SKM-1 treated with dmso at 0.1 percent for 144 hours (cell line): Measurements from ENCODE around the gene SLC13A1.
"Not testable (repeated sequence)": the region's sequence is repeated elsewhere in the genome, so short reads cannot be mapped to it uniquely, and the experiment has no call there.

Source experiments
- DNase-seq: peaks from one replicate; lab custom pipeline; 2025; ENCODE audit not compliant: unreplicated experiment; lab: John Stamatoyannopoulos, UW

SLC13A1 gene, protein sequence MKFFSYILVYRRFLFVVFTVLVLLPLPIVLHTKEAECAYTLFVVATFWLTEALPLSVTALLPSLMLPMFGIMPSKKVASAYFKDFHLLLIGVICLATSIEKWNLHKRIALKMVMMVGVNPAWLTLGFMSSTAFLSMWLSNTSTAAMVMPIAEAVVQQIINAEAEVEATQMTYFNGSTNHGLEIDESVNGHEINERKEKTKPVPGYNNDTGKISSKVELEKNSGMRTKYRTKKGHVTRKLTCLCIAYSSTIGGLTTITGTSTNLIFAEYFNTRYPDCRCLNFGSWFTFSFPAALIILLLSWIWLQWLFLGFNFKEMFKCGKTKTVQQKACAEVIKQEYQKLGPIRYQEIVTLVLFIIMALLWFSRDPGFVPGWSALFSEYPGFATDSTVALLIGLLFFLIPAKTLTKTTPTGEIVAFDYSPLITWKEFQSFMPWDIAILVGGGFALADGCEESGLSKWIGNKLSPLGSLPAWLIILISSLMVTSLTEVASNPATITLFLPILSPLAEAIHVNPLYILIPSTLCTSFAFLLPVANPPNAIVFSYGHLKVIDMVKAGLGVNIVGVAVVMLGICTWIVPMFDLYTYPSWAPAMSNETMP

DNA sequence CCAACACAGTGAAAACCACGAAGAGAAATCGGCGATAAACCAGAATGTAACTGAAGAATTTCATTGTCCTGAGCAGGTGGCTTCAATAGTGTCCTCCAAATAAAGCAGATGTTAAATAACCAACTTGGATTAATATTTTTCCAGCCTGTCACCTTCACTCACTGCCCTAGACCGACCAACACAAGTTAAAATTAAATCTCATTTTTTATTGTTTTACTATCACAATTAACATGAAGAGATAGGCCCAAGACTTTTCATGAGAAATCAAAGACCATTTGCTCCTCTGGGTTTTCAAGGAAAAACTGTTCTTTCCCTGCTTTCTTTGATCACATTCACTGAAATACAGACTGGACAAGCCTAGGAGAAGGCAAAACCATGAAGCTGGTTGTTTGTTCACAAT, at the start of gene SLC13A1:
TSS of gene SLC13A1 (minus strand) at position 87 of the 400 bp plus-strand sequence. CDS start at position 64, 23 bp downstream.
- DNase-seq, result no peak

DNA sequence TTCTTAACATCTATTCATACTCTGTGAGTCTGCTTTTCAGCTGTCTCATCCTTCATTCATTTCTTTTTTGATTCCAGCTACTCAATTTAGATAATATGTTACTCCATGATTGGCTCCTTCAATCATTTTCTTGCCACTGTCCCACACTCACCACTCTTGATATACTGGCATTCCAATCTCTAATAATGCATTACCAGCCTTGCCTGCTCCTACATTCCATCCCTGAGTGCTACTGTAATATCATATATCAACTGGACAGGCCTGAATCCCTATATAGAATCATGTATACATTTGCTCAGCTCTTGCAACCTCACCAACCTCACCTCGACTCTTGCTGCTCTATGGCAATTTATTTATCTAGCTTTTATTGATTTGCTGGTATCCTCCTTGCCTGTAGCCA, 45.0 kb upstream of the SLC13A1 start:
- DNase-seq, result no peak

DNA sequence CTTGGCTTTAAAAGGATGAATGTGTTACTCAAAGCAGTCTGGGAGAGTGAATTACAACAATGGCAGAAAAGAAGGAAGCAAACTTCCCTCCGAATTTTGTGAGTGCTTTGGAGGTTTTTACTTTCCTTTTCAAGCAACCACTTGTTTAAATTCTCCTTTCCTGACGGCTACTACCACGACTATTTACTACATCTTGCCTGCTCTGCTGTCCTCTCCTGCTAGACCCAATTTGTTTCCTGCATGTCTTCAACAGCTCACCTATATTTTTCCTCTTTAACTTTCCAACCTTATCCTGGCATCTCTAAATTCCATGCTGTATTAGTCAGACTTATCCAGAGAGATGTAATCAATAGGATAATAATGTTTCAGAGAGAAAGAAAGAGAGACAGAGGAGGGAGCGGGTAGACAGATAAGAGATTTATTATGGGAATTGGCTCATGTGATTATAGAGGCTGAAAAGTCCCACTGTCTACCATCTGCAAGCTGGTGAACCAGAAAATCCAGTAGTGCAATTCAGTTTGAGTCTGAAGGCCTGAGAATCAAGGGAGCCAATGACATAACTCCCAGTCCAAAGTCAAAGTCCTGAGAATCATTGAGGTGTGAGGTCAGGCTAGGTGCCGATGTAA, 42.8 kb upstream of the SLC13A1 start:
- no peak for DNase-seq

DNA sequence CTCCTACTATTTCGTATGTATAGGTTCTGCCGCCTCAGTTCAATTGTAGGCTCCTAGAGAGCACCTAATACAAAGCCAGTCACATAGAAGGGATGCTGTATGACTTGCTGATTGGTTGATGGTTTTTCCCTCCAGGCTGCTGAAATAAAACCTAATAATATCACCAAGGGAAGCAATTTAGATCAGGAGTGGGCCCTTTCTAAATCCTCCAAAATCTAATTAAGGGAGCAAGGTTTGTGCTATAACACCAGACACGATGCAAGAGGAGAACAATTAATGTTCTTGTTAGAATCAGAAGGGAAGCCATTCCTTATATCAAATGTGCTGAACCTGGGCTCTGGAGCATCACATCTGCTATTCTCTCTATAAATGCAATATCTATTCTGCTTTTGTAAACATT, 42.0 kb upstream of the SLC13A1 start:
- no peak for DNase-seq

DNA sequence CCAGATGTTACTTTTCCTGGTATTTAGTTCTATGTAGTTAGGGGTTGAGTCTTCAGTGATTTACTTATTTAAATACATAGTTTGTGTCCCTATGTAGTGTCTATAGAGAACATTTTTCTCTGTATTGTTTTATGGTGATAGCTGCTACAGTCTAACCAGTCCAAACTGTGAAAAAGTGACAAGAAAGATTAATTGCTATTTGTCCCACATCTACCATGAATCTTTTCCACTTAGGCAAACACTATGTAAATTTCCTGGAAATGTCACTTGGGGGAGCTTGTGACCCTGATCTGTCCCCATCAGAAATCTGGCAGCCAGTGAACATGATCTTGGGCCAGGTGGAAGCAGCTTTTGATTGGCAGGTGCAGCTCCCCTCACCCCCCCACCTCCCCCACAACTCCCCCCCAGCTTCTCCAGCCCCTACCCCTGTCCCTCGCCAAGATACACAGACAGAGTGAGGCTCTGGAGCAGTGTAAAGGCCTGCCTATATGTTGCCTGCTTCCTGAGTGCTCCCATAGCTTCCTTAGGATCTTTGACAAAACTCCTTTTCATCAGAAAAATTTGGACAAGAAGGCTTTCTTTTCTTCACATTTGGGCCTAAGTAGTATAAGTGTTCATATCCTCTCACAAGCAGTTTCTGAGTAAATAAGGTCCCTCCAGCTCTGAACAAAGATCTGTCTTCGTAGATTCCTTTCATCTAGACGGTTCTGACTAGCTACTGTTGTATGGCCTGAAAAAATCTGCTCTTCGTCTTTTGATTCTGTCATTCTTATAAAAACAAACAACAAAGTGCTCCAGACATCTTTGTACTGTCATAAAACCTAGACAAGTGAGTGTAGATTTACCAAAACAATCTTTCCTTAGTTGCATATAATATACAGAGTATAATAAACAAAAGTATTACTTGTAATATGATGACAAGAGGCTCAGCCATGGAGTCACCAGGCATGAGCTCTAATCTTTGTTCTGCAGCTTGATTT, 31.5 kb upstream of the SLC13A1 start:
- no peak for DNase-seq

DNA sequence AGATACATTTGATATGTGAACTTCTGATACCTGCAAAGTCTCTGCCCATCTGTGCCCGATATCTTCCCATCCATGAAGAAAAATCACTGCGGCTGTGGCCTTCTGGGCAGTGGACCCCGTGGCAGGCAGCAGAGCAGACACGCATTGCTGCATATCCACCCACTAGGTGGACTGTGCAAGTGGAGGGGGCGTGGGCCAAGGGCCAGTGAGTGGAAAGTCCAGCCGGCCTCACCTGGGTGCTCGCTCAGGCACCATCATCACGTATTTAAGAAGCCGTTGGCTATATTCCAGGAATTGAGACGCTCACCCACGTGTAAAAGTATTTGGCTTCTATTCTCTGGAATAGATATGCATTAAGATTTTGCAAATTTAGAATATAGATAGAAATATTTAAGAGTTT, 30.8 kb upstream of the SLC13A1 start:
- DNase-seq, result no peak

DNA sequence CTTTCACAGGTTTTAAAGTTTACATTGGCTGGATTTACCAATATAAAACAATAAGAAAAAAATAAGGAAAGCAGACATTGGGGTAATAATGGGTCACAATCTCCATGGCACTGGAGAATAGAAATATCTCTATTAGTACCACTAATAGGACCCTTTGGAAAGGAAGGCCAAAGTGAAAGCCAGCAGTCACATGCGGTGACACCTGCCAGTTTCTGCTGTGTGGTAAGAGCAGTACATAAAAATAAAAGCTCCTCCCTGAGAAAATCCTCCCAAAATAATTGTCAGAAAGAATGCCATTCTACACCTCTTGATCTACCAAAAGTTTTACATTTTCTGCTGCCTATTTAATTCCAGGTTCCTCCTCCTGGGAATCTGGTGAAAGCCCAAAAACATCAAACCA, 30.4 kb upstream of the SLC13A1 start:
- no peak for DNase-seq

DNA sequence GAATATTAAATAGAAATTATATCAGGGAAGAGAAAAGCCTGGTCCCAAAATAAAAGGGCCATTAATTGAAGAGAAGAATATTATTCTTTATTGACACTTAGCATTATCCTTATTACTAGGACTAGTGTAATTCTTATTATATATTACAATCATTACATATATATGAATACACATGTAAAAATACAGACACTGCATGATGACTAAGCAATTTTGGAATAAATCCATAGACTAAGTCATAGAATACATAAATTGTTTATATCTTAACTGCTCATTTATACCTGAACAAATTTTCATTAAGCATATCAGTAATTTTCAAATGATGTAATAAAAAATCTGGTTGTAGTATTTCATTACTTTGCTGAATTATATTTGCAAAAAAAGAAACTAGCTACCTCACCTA, 29.7 kb upstream of the SLC13A1 start:
- no peak for DNase-seq

DNA sequence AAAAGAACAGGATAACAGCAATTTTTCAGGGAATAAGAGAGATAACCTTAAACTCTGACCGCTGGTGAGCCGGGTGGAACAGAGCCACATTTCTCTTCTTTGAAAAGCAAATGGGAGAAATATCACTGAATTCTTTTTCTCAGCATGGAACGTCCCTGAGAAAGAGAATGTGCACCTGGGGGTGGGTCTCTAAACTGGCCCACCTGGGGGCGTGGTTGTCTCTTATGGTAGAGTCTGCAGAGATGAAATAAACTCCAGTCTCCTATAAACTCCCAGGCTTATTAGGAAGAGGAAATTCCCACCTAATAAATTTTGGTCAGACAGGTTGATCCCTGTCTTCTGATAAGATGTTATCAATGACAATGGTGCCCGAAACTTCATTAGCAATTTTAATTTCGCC, 27.9 kb upstream of the SLC13A1 start:
- DNase-seq, result not testable (repeated sequence)

DNA sequence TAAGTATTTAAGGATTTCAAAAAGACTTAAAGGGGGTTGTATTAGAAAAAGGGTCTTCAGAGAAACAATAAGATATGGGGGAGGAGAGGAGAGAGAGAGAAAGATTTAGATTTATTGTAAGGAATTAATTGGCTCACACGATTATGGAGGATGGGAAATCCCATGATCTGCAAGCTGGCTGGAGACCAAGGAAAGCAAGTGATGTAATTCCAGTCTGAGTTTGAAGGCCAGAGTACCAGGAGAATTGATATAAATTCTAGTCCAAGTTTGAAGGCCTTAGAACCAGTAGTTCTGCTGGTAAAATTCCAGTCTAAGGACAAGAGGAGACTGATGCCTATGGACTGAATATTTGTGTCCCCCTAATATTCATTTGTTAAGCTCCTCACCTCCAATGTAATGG, 20.6 kb upstream of the SLC13A1 start:
- DNase-seq, result no peak

DNA sequence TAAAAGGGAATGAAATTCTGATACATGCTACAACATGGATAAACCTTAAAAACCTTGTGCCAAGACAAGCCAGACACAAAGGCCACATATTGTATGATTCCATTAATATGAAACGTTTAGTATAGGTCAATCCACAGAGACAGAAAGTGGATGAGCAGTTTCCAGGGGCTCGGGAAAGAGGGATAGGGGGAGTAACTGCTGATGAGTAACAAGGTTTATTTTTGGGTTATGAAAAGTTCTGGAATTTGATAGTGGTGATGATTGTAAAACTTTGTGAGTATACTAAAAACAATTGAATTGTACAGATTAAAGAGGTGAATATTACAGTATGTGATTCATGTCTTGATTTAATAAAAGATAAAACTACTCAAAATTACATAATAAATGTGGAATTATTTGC, 19.1 kb upstream of the SLC13A1 start:
- no peak for DNase-seq

DNA sequence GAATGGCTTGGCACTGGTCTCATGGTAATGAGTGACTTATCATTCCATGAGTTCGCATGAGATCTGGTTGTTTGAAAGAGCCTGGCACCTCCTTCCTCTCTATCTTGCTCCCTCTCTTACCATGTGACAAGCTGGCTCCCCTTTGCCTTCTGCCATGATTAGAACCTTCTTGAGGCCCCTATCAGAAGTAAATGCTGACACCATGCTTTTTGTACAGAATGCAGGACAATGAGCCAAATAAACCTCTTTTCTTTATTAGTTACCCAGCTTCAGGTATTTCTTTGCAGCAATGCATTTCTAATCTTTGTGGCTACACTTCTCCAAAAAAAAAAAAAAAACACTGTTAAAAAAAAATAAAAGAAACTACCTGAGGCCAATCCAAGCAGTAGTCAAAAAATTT, 17.1 kb upstream of the SLC13A1 start:
- no peak for DNase-seq

DNA sequence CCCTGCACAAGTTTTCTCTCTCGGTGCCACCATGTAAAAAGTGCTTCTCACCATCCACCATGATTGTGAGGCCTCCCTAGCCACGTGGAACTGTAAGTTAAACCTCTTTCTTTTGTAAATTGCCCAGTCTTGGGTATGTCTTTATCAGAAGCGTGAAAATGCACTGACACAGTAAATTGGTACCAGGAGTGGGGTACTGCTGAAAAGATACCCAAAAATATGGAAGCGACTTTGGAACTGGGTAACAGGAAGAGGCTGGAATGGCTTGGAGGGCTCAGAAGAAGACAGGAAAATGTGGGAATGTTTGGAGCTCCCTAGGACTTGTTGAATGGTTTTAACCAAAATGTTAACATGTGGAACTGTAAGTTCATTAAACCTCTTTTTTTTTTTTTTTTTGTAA, 15.6 kb upstream of the SLC13A1 start:
- DNase-seq, result no peak

DNA sequence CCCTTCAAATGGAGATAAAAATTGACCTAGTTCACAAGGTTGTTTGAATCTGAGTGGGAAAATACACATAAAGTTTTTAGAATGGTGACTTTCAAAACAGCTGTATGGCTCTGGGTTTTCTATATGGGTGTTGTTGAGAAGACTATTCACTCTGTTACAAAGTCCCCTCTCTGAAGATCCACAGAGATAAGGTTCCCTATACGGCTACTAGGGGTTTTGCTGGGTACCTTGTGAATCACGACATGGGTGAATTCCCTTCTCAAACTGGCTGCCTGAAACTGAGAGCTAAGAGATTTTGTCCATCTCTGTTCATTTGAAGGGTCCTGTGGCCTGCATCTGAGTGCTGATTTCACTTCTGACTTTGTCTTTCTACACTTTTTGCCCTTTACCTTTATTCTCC, 11.8 kb upstream of the SLC13A1 start:
- DNase-seq, result no peak

DNA sequence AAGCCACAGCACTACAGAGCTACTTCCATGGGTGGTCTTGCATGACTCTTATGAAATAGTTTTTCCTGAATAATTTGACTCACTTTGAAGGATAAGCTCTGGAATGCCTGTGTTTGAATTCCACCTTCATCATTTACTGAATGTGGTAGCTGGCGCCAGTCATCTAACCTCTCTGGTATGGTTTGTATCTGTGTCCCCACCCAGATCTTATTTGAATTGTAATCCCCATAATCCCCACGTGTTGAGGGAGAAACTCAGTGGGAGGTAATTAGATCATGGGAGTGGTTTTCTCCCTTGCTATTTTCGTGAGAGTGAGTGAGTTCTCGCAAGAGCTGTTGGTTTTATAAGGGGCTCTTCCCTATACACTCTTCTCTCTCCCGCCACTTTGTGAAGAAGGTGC, 11.2 kb upstream of the SLC13A1 start:
- no peak for DNase-seq

DNA sequence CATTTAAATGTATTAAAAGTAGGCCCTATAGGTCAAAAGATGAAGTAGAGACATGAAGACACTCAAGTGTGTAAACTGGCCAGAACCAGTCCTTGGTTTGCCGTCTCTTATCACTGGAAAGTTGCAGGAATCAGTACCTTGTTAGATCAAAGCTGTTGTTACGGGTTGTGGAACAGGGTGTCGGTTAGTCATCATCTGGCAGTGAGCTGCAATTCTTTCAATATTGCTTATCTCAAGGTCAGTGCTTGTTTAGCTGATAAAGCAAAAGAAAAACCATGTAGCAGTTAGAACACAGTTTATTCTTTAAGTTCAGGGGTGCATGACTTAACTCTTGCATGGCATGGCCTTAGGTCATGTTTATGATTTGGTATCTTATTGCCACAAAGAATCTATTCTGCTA, 10.0 kb upstream of the SLC13A1 start:
- no peak for DNase-seq

DNA sequence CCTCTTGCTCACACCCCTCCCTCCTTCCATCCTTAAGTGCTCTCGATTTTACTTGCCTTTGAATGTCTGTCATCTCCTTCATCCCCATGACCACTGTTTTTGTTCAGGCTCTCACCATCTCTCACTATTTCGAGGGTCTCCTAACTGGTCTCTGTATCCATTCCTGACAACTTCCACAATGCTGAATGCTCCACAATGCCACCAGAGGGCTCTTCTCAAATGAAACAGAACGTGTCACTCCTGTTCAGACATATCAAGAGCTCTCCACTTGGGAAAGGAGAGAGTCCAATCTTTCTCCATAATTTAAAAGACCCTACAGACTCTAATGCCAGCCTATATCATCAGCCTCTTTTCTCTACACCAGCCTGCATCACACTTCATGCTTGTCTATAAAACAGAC, 9.0 kb upstream of the SLC13A1 start:
- no peak for DNase-seq

DNA sequence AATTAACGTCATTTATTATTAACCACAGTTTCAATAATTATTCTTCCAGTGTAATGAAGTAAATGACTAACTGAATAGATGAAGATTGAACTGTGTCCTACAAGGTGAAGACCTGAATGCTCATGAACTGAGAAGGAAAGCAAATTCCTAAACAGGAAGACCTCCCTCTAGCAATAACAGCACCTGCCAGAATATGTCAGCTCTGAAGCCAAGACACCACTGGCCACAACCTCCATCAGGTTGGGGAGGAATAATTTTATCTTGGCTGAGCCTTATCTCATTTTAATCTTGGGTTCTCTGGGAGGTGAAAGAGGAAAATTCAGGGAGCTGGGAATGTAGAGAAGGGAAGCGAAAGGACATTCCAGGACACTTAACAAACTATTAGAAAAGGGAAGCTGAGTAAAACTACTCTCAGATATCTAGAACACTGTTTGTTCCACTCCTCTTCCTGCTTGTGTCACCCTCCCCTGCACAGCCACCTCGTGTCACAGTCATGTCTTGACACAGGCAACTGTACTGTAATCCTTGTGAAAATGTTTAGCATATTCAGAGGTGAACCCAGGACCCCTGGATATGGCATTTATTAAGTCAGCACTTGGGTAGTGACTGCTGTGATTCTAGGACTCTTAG, 4.6 kb upstream of the SLC13A1 start:
- DNase-seq, result no peak

DNA sequence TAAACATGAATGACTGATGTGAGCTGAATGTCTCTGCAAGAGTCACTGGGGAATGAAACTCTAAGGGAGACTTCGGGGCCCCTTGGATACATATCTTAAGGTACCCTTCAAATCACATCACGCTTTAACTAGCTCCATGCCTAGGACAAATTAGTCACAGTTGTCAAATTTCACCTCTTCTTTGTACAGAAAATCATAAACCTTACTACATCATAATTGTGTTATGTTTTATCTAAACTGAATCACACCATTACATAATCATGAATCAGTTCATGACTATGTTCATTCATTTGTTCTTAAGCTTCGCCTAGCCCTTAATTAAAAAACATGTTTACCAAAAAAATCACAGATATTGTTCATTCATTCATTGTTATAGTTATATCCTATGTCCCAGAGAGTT, 2.1 kb upstream of the SLC13A1 start:
- DNase-seq, result no peak
